GM06990 (cell line): ENCODE data around the gene BFSP1.

Source experiments
- DNase-seq: peaks from one replicate; pipeline ENCODE4 v3.0.0-alpha.2; 2011; ENCODE audit not compliant: insufficient read length; ENCODE audit errors: extremely low read depth
- H3K27me3 ChIP-seq: replicated peaks from 2 replicates; pipeline ENCODE4 v1.6.0; 2011; ENCODE audit warnings: low read length; ENCODE audit not compliant: control insufficient read depth, insufficient read depth
- H3K36me3 ChIP-seq: 2 replicates; pipeline ENCODE4 v1.5.1; 2011; ENCODE audit warnings: low read length; ENCODE audit not compliant: control insufficient read depth, insufficient read depth
- H3K4me3 ChIP-seq: replicated peaks from 2 replicates; pipeline ENCODE4 v1.5.1; 2011; ENCODE audit warnings: low read depth, mild to moderate bottlenecking, control low read depth, low read length
- TF ChIP-seq, protein P1 (sequence below): IDR thresholded peaks from 2 replicates; pipeline ENCODE4 v1.5.1; 2011; ENCODE audit warnings: low read length, control low read depth, mild to moderate bottlenecking, inconsistent platforms; ENCODE audit not compliant: insufficient read depth, poor library complexity, severe bottlenecking

The BFSP1 gene

DNA sequence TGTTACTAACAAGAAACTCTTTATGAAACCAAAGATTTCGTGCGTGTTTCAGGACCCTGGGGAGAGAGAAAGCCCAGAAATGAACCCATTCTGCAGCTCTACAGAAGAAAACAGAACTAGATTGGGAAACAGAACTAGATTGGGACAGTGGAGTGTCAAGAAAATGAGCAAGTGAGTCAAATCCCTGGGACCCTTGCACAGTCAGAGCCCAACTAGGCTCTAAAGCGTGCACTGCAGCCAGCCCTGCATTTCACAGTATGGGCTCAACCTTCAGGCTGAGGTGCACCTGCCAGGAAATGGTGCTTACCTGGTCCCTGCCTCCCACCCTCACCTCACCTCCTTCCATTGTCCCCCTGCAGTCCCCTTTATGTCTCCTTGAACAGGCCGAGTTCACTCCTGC lies 39.7 kb downstream of the BFSP1 start:
- TF ChIP-seq, protein P1, sequence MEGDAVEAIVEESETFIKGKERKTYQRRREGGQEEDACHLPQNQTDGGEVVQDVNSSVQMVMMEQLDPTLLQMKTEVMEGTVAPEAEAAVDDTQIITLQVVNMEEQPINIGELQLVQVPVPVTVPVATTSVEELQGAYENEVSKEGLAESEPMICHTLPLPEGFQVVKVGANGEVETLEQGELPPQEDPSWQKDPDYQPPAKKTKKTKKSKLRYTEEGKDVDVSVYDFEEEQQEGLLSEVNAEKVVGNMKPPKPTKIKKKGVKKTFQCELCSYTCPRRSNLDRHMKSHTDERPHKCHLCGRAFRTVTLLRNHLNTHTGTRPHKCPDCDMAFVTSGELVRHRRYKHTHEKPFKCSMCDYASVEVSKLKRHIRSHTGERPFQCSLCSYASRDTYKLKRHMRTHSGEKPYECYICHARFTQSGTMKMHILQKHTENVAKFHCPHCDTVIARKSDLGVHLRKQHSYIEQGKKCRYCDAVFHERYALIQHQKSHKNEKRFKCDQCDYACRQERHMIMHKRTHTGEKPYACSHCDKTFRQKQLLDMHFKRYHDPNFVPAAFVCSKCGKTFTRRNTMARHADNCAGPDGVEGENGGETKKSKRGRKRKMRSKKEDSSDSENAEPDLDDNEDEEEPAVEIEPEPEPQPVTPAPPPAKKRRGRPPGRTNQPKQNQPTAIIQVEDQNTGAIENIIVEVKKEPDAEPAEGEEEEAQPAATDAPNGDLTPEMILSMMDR = no peak

DNA sequence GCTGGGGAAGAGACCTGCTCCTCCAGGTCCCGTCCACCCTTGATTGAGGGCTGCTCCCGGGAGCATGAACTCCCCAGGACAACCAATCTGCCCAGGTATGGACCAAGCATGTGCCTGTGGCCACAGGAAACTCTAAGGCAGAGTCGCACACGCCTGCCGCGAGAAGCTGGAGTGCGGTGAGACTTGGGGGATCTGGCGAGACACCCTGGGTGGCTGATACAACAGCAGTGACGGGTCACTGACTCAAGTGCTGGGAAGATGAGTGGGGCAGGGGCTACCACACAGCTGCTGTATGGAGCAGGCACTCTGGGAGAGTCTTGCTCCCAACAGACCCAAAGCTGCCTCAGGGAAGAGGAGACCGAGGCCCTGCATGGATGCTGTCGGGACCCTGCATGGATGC lies 40.1 kb downstream of the BFSP1 start:
- Histone ChIP-seq H3K27me3 (peaks cover 2% of the 10 kb centered on the region; the same call in 1 of the 2 replicates), H3K36me3 (no peaks in the 10 kb centered on the region), H3K4me3 (no peak overlapping the region)
- DNase-seq = no peak
- TF ChIP-seq, protein P1 = no peak

More for the DNA sequence above, 39.7 kb downstream of the BFSP1 start:
- no peak overlapping the region for H3K4me3 ChIP-seq
- no peak for DNase-seq
- peaks cover 2% of the 10 kb centered on the region; the same call in 1 of the 2 replicates for H3K27me3 ChIP-seq
- H3K36me3 ChIP-seq = no peaks in the 10 kb centered on the region

DNA sequence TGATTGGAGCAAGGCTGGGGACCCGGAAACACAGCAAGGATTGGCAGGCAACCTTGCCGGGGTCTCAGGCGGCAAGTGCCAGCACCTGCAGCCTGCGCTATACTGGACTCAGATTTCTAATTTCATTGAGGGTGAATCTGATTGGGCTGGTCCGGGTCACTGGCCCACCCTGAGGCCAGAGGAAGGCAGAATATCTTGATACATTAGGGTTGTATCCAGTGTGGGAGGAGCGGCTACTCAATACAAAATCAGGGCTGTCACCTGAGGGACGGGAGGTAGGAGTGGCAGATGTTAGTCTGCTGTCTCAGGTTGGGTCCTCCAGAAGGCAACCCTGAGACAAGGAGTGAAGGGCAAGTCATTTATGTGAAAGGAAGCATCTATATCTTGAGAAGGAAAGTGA lies 40.7 kb downstream of the BFSP1 start:
- Histone ChIP-seq H3K27me3 (peaks cover 2% of the 10 kb centered on the region; the same call in 1 of the 2 replicates), H3K36me3 (no peaks in the 10 kb centered on the region), H3K4me3 (no peak overlapping the region)
- TF ChIP-seq, protein P1 = no peak
- no peak for DNase-seq

DNA sequence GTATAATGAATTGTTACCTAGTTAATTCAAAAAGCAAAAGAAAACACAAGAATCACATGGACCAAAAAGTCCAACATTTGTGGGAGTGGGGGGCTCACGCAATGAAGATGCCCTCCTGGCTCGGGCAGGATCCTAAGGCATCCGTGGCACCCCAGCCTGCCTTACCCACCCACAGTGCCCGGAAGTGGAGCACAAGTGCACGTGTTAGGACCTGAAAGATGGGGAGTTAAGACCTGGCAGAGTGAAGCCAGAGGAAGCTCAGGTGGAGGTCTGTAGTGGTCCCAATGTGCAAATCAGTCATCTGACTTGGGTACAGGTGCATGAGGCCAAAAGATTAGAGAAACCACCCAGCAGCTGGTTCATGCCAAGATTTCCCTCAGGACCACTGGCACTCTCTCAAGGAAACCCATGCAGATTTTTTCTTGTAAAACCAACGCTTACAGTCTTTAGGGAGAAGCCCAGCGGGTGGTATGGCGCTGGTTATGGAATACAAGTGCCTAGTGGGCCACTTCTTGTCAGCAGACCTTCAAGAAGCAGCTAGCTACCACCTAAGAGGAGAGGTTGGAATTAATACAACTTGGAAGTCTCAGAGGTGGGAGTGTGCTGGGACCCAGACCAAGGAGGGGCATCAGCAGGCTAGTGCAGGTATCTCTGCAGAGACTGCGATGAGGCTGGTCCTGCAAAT lies 42.1 kb downstream of the BFSP1 start:
- H3K36me3 ChIP-seq = no peaks in the 10 kb centered on the region
- no peak overlapping the region for H3K4me3 ChIP-seq
- no peak for DNase-seq
- TF ChIP-seq, protein P1 = no peak
- peaks cover 2% of the 10 kb centered on the region; the same call in 1 of the 2 replicates for H3K27me3 ChIP-seq

DNA sequence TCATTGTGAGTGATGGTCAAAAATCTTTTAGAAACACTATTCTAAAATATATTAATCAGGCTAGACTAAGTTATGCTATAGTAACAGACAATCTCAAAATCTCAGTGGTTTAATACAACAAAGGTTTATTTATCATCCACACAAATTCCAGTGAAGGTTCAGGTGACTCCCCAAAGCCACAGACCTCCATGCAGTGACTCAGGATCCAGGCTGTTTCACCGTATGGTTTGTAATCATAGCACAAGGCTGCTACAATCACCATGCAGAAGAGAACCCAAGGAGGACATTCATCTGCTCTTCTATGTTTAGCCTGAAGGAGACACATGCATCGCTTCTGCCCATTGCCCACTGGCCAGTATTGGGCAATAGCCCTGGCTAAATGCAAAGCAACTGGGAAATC lies 46.2 kb downstream of the BFSP1 start:
- DNase-seq = no peak
- H3K27me3 ChIP-seq = peaks cover 2% of the 10 kb centered on the region; the same call in 1 of the 2 replicates
- TF ChIP-seq, protein P1 = no peak
- H3K36me3 ChIP-seq = no peaks in the 10 kb centered on the region
- no peak overlapping the region for H3K4me3 ChIP-seq
